ENCODE results near the gene MVD. TPM values are rescaled to one million over a fixed set of nuclear protein-coding genes. Genes with fewer than 3 reads are reported as not detected.

MVD gene
- total RNA-seq (2014; rRNA removed; shearing (Covaris generic)) = 28.1 and 41.5 TPM in 2 replicates

GRCh38 chr16:88662843-88663606 lies at the start of gene MVD:
TSS of gene MVD (minus strand) at chr16:88663091. CDS start at chr16:88663080, 11 bp downstream.
- DNase-seq (ENCODE audit: low spot score) = peak; percentile 99

- DNase-seq (ENCODE audit: low spot score) = no peak
Measured at GRCh38 chr16:88712362-88712979, 49.6 kb upstream of the MVD start.

GRCh38 chr16:88711750-88712340 lies 49.0 kb upstream of the MVD start:
- no peak for DNase-seq (ENCODE audit: low spot score)

DNA sequence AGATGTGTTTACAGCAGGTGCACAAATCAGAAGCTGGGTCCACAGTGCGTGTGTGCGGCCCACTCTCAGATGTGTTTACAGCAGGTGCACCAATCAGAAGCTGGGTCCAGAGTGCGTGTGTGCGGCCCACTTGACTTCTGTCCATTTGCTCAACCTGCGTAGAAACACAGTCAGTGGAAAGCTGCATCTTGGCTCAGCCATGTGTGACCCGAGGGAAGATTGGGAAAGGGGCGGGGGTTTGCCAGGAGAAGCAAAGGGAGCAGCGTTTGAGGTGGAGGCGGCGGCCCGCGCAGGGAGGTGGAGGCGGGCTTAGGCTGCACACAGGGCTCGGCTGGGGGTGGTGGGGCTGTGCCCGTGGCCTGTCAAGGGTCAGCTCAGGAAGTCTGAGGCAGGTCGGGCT lies 47.7 kb upstream of the MVD start:
- no peak for DNase-seq (ENCODE audit: low spot score)

- no peak for DNase-seq (ENCODE audit: low spot score)
Measured at GRCh38 chr16:88706965-88707826, 44.3 kb upstream of the MVD start.

- peak; percentile 86 for DNase-seq (ENCODE audit: low spot score)
Measured at GRCh38 chr16:88706229-88706964, 43.5 kb upstream of the MVD start, which contains the start of the genes CTU2 and RNF166. TSS of gene CTU2 (plus strand) at chr16:88706503. CDS start at chr16:88706531, 28 bp downstream. TSS of gene RNF166 (minus strand) at chr16:88706408. CDS start at chr16:88706325, 83 bp downstream.

- no peak for DNase-seq (ENCODE audit: low spot score)
Measured at GRCh38 chr16:88705801-88706228, 42.9 kb upstream of the MVD start.

DNA sequence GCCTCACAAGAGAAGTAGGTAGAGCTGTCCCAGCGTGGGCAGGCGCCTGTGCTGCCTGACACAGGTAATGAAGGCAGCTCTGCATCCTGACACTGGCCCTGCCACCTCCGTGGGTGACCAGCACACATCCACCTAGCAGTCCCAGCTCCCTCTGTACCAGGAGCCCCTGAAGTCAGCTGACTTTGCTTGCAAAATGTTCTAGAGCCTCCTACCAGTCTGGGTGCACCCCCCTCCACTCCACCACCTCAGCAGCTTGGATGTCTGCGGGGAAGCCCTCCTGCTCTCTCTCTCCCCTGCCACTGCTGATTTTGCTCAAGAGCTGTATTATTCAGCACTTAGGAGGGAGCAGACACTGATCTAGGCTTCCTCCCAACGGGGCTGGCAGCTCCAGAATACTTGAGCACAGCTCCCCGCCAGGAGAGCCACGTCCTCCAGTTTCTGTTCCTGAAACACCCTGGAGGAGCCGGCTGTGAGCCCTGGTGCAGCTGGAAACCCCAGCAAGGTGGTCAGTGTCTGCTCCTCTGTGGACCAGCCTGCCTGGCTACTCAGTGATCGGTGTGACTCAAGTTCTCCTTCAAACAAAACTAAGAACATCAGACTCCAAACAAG lies 42.3 kb upstream of the MVD start:
- DNase-seq (ENCODE audit: low spot score) = no peak

DNA sequence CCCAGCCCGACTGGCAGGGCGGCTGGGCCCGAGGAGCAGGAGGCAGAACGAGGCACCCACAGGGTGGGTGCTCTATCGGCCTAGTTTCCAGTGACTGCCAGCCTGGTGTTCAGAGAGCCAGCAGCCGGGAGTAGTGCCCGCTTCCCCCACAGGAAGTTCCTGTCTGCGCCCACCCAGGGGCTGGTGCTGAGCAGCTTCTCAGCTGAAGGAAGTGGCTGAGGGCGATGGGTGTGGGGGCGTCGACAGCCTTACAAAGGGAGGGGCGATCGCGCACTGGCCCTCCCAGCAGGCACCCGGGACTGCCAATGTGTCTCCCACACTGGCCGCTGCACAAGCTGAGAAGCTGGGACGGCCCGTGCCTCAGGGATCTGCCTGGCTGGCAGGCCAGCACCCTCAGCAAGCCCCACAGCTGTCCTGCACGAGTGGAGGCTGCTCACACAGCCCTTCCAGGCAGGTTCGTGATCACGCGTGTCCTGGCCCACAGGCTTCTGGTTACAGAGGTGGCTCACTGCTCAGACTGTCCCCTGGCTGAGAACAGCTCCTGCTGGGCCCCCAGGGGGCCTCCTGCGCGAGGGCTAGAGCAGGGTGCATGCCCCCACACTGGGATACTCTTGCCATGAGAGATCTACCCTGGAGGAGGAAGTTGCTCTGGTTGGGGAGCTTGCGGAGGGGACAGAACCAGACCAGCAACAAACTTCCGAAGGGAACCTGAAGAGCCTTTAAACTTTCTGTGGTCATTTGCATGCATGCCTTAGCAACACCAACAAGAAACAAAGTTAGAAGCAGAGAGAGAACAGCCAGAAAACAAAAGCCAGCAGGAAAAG lies 40.8 kb upstream of the MVD start:
- DNase-seq (ENCODE audit: low spot score) = no peak

DNA sequence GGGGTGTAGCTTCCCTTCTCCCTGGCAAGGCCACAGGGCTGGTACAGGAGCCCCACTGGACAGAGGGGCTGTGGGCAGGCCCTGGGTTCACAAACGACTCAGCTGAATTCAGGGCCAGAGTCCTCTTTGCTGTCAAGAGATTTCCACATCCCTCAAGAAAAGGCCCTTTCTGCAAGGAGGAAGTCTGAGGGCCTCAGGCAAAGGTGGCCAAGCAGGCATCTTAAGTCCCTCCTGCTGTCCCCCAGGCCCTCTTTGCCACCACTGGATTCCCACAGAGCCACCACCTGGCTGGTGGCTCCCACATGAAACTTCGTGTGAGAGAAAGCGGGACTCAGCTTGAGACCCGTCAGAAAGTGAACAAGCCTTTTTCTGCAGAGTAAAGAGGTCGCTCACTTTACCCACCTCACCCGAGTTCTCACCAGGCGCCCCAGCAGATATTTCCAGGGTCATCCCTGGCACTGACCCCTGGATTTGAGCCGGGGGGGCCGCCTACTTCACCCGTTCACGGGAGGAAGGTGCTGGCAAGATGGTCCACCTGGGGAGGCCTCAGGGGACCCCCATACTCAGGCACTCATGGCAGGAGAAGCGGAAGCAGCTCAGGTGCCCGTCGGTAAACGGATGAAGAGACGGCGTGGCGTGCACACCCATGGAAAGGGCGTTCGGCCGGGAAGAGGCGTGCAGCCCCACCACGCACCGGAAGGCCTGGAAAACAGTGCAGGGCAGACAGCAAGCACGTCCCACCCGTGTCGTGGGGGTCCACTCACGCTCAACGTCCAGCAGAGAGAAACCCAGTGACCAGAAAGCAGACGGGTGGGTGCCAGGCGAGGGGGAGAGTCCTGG lies 39.7 kb upstream of the MVD start:
- no peak for DNase-seq (ENCODE audit: low spot score)

DNA sequence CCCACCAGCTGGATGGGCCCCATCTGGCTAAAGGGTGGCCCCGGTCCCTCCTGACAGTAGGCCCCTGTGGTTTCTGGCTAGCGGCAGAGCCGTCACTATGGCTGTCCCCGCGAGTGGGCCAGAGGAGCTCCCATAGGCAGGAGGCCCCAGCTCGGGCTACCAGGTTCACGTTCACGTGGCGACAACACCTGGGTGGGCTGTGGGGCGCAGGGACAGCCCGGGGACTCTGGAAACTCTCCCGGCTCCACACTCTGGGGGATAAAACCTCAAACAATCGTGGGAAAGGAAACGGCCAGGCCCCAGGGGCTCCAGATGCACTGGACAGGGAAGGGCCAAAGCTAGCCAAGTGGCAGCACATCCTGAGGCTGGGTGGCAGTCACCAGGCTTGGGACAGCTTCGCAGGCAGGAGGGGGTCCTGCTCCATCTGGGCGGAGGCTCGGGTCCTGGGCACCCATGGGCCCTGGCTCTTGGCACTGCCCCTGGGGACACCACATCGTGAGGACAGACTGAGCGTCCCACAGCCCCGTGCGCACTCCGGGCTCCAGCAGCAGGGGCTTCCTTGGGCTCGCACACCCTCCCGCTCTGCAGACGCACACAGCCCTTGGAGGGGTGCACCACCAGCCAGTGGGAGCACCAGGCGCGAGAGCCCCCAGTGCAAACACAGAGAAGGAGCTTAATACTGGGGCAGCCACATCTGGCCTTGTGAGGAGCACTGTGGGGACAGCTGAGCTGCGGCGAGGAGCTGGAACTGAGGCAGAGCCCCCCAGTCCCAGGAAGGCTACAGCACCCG lies 38.9 kb upstream of the MVD start:
- no peak for DNase-seq (ENCODE audit: low spot score)

DNA sequence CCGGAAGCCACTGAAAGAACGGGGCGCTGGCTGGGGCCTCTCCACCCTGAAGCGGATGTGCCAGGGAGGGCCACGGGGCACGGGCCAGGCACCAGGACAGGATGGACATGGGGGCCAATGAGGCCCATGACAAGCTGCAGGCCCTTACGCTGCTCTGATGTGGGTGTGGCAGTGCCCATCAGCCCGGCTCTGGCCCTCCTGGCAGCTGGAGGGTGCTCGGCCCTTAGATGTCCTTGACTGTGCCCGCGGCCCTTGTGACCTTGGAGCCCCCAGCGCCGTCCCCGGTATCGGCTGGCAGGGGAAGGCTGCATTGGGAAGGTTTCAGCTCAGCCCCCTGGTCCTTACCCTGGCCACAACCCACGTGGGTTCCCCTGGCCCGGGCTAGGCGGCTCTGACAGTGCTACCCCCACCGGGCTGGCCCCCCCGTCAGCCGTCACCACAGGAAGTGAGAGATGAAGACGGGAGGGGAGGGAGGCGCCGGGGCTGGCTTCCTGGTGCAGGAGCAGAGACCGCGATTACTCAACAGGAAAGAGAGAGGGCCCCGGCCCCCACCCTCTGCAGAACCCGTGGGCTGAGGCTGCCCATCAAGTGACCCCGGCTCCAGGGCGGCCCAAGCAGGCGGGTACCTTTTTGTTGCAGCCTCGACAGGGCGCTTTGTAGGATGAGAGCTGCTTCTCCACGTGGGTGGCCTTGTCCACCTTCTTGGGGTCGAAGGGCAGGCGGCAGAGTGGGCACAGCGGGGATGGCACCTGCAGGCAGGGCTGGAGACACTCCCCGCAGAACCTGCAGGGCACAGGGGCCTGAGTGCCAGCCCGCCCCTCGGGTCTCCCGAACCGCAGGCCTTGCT lies 38.0 kb upstream of the MVD start:
- peak; percentile 79 for DNase-seq (ENCODE audit: low spot score)

DNA sequence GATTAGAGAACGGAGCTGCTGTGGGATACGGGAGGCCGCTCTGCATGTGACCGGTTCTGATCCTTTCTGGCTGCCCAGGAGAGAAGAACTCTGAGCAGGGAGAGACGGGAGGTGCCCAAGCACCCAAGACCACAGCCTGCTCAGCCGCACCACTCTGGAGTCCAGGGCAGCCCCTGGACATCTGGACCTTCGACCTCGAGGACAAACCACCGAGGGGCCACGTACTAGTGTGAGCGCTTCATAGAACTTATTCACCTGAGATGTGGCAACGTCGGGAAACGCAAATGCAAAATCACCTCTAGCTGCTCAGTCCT lies 37.4 kb upstream of the MVD start:
- no peak for DNase-seq (ENCODE audit: low spot score)

- DNase-seq (ENCODE audit: low spot score) = no peak
Measured at GRCh38 chr16:88699180-88699579, 36.3 kb upstream of the MVD start.

DNA sequence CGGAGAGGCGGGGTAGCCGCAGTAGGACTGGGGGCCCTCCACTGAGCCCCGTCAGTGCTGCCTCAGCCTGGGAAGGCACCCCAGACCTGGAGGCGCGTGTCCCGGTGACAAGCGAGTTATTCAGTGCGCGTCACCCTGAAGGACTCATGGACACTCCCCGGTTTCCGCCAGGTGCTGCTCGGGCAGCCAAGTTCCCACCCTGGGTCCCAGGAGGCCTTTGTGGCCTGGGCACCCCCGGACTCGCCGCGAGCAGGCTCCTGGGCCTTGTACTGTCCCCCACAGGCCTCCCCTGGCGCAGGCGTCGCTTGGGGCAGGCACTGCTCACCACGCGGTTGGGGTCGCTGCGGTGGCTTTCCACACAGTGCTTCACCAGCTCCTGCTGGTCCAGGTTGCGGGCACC lies 35.8 kb upstream of the MVD start:
- no peak for DNase-seq (ENCODE audit: low spot score)

- no peak for DNase-seq (ENCODE audit: low spot score)
Measured at GRCh38 chr16:88697831-88698615, 35.1 kb upstream of the MVD start.

Measured in H4 (cell line).